ENCODE measurements around the gene NDST1.

- no peak for TF ChIP-seq POLR2A (IDR thresholded peaks at IDR 0.05)
- TF ChIP-seq CTCF (IDR thresholded peaks at IDR 0.05 in 4 of 5, conservative IDR thresholded peaks at IDR 0.05 in 1 of 5), result no peak
Observed at GRCh38 chr5:150573216-150573615, 65.3 kb downstream of the NDST1 start.

All from gastrocnemius medialis (tissue), 4 donors.